Measurements from ENCODE around the gene METAP2. TPM values are rescaled to one million over a fixed set of nuclear protein-coding genes. Genes with fewer than 3 reads are reported as not detected.

Gene METAP2
- total RNA-seq, 1 donor from 2014 or later: 81.6 TPM

GRCh38 chr12:95429172-95429510 lies 44.8 kb upstream of the METAP2 start:
- Mint-ChIP-seq H3K36me3 (ENCODE audit: low read depth, unreplicated experiment) (no peaks in the 10 kb centered on the region), H3K9me3 (ENCODE audit: unreplicated experiment) (peaks cover 2% of the 10 kb centered on the region), H3K27ac (ENCODE audit: unreplicated experiment) (no peak overlapping the region), H3K4me1 (ENCODE audit: low read depth, unreplicated experiment) (peaks cover 3% of the 10 kb centered on the region), H3K27me3 (ENCODE audit: low read depth, unreplicated experiment) (no peaks in the 10 kb centered on the region), H3K4me3 (ENCODE audit: unreplicated experiment) (no peak overlapping the region)
- DNase-seq (ENCODE audit: low read depth) (no peak), FAIRE-seq (no peak)
- no peaks in the 10 kb centered on the region for H3K27me3 ChIP-seq (ENCODE audit: insufficient read depth, low read length)
- no peaks in the 10 kb centered on the region for H3K4me1 ChIP-seq (ENCODE audit: insufficient read depth, low read length)
- no peak for TF ChIP-seq EZH2 (IDR thresholded peaks at IDR 0.05; ENCODE audit: insufficient read depth, low read length)
- TF ChIP-seq, protein P1, sequence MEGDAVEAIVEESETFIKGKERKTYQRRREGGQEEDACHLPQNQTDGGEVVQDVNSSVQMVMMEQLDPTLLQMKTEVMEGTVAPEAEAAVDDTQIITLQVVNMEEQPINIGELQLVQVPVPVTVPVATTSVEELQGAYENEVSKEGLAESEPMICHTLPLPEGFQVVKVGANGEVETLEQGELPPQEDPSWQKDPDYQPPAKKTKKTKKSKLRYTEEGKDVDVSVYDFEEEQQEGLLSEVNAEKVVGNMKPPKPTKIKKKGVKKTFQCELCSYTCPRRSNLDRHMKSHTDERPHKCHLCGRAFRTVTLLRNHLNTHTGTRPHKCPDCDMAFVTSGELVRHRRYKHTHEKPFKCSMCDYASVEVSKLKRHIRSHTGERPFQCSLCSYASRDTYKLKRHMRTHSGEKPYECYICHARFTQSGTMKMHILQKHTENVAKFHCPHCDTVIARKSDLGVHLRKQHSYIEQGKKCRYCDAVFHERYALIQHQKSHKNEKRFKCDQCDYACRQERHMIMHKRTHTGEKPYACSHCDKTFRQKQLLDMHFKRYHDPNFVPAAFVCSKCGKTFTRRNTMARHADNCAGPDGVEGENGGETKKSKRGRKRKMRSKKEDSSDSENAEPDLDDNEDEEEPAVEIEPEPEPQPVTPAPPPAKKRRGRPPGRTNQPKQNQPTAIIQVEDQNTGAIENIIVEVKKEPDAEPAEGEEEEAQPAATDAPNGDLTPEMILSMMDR (IDR thresholded peaks at IDR 0.05; ENCODE audit: insufficient read depth, low read depth, low read length): no peak
- H3K9me3 ChIP-seq (ENCODE audit: insufficient read depth, low read depth, low read length): no peaks in the 10 kb centered on the region
- no peaks in the 10 kb centered on the region for H3K36me3 ChIP-seq (ENCODE audit: insufficient read depth, low read length)
- no peak overlapping the region for H3K4me3 ChIP-seq (ENCODE audit: insufficient read depth, low read depth, low read length)
- H3K4me2 ChIP-seq (ENCODE audit: low read length): no peak overlapping the region
- H3K79me2 ChIP-seq (ENCODE audit: insufficient read depth, low read length): no peaks in the 10 kb centered on the region
- no peak overlapping the region for H3K9ac ChIP-seq (ENCODE audit: low read length)
- no peak overlapping the region for H3K27ac ChIP-seq (ENCODE audit: low read depth, low read length)
- no peak overlapping the region for H2AFZ ChIP-seq (ENCODE audit: low read depth, low read length)
- H4K20me1 ChIP-seq (ENCODE audit: insufficient read depth, low read length): no peaks in the 10 kb centered on the region

- no peaks in the 10 kb centered on the region for H3K9me3 ChIP-seq (ENCODE audit: insufficient read depth, low read depth, low read length)
- no peak overlapping the region for H3K27ac Mint-ChIP-seq (ENCODE audit: unreplicated experiment)
- H3K9me3 Mint-ChIP-seq (ENCODE audit: unreplicated experiment): peaks cover 2% of the 10 kb centered on the region
- H3K4me1 Mint-ChIP-seq (ENCODE audit: low read depth, unreplicated experiment): peaks cover 3% of the 10 kb centered on the region
- no peaks in the 10 kb centered on the region for H3K36me3 Mint-ChIP-seq (ENCODE audit: low read depth, unreplicated experiment)
- no peaks in the 10 kb centered on the region for H3K4me1 ChIP-seq (ENCODE audit: insufficient read depth, low read length)
- no peaks in the 10 kb centered on the region for H4K20me1 ChIP-seq (ENCODE audit: insufficient read depth, low read length)
- H3K27ac ChIP-seq (ENCODE audit: low read depth, low read length): no peak overlapping the region
- H3K4me3 Mint-ChIP-seq (ENCODE audit: unreplicated experiment): no peak overlapping the region
- no peaks in the 10 kb centered on the region for H3K27me3 Mint-ChIP-seq (ENCODE audit: low read depth, unreplicated experiment)
- FAIRE-seq (no peak), DNase-seq (ENCODE audit: low read depth) (no peak)
- TF ChIP-seq EZH2 (IDR thresholded peaks at IDR 0.05; ENCODE audit: insufficient read depth, low read length): no peak
- TF ChIP-seq, protein P1 (IDR thresholded peaks at IDR 0.05; ENCODE audit: insufficient read depth, low read depth, low read length): no peak
- no peaks in the 10 kb centered on the region for H3K36me3 ChIP-seq (ENCODE audit: insufficient read depth, low read length)
- no peak overlapping the region for H3K4me3 ChIP-seq (ENCODE audit: insufficient read depth, low read depth, low read length)
- H2AFZ ChIP-seq (ENCODE audit: low read depth, low read length): no peak overlapping the region
- no peaks in the 10 kb centered on the region for H3K79me2 ChIP-seq (ENCODE audit: insufficient read depth, low read length)
- H3K9ac ChIP-seq (ENCODE audit: low read length): no peak overlapping the region
- H3K4me2 ChIP-seq (ENCODE audit: low read length): no peak overlapping the region
- no peaks in the 10 kb centered on the region for H3K27me3 ChIP-seq (ENCODE audit: insufficient read depth, low read length)
These were observed 42.8 kb upstream of the METAP2 start for GRCh38 chr12:95431120-95431519.

DNA sequence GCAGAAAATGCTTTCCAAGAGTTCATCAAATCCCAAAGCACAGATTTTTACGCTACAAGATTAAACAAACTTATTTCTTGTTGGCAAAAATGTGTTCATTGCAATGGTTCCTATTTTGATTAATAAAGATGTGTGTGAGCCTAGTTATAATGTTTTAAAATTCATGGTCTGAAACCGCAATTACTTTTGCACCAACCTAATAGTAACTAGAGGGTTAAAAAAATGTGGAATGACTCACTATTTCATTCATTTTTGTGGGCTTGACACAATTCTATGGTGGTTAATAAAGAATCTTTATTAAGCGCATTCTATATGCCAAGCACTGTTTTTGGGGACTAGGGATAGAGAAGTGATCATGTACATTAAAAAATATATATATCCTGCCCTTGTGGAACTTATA lies 38.6 kb upstream of the METAP2 start:
- no peak overlapping the region for H3K4me3 ChIP-seq (ENCODE audit: insufficient read depth, low read depth, low read length)
- Mint-ChIP-seq H3K36me3 (ENCODE audit: low read depth, unreplicated experiment) (no peaks in the 10 kb centered on the region), H3K4me3 (ENCODE audit: unreplicated experiment) (no peak overlapping the region), H3K4me1 (ENCODE audit: low read depth, unreplicated experiment) (no peaks in the 10 kb centered on the region), H3K9me3 (ENCODE audit: unreplicated experiment) (peaks cover 2% of the 10 kb centered on the region), H3K27me3 (ENCODE audit: low read depth, unreplicated experiment) (no peaks in the 10 kb centered on the region), H3K27ac (ENCODE audit: unreplicated experiment) (no peak overlapping the region)
- no peaks in the 10 kb centered on the region for H3K79me2 ChIP-seq (ENCODE audit: insufficient read depth, low read length)
- H3K36me3 ChIP-seq (ENCODE audit: insufficient read depth, low read length): no peaks in the 10 kb centered on the region
- H3K27me3 ChIP-seq (ENCODE audit: insufficient read depth, low read length): no peaks in the 10 kb centered on the region
- FAIRE-seq (no peak), DNase-seq (ENCODE audit: low read depth) (no peak)
- peaks cover 1% of the 10 kb centered on the region for H3K4me1 ChIP-seq (ENCODE audit: insufficient read depth, low read length)
- no peaks in the 10 kb centered on the region for H4K20me1 ChIP-seq (ENCODE audit: insufficient read depth, low read length)
- H3K9ac ChIP-seq (ENCODE audit: low read length): no peak overlapping the region
- H3K9me3 ChIP-seq (ENCODE audit: insufficient read depth, low read depth, low read length): no peaks in the 10 kb centered on the region
- TF ChIP-seq EZH2 (IDR thresholded peaks at IDR 0.05; ENCODE audit: insufficient read depth, low read length): no peak
- TF ChIP-seq, protein P1 (IDR thresholded peaks at IDR 0.05; ENCODE audit: insufficient read depth, low read depth, low read length): no peak
- no peak overlapping the region for H2AFZ ChIP-seq (ENCODE audit: low read depth, low read length)
- no peak overlapping the region for H3K27ac ChIP-seq (ENCODE audit: low read depth, low read length)
- H3K4me2 ChIP-seq (ENCODE audit: low read length): no peak overlapping the region

Data from astrocyte (in vitro differentiated cells and primary cell).